ENCODE measurements around the gene NUAK1.

DNA sequence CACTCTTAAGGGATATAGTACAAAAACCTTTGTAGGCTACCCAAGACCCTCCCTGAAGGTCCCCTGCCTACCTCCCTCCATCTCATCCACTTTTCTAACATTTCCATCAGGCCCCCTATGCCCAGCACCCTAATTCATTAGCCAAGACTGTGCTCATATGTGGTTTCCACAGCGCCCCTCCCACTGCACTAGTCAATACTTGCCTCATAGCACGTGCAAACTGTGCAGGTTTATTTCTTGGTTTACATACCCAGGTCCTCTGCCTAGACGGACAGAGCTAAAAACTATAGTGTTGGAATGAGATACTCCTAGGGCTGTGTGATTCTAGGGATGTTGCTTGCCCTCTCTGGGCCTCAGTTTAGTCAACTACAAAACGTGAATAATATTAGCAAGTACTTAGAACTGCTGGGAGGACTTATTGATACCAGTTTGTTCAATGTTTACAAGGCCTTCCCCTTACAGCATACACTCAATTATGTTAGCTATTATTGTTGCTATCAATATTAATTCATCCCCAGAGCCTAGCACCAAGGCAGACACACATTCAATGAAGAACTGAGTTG is 50.4 kb downstream of the NUAK1 start:
- TF ChIP-seq, protein P1, sequence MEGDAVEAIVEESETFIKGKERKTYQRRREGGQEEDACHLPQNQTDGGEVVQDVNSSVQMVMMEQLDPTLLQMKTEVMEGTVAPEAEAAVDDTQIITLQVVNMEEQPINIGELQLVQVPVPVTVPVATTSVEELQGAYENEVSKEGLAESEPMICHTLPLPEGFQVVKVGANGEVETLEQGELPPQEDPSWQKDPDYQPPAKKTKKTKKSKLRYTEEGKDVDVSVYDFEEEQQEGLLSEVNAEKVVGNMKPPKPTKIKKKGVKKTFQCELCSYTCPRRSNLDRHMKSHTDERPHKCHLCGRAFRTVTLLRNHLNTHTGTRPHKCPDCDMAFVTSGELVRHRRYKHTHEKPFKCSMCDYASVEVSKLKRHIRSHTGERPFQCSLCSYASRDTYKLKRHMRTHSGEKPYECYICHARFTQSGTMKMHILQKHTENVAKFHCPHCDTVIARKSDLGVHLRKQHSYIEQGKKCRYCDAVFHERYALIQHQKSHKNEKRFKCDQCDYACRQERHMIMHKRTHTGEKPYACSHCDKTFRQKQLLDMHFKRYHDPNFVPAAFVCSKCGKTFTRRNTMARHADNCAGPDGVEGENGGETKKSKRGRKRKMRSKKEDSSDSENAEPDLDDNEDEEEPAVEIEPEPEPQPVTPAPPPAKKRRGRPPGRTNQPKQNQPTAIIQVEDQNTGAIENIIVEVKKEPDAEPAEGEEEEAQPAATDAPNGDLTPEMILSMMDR (conservative IDR thresholded peaks at IDR 0.05 in 1 of 2, IDR thresholded peaks at IDR 0.05 in 1 of 2; ENCODE audit: low read depth in 1 of 2, low read length in 2 of 2), result no peak
- no peak for TF ChIP-seq EZH2 (IDR thresholded peaks at IDR 0.05; ENCODE audit: low read length, missing control alignments)
